KMS-11 (cell line): ENCODE data around the gene CYP2C19.
"Not testable (repeated sequence)": the region's sequence is repeated elsewhere in the genome, so short reads cannot be mapped to it uniquely, and the experiment has no call there.

Experiments used
- H2AFZ ChIP-seq: fragments of 200-600 bp; sonication (generic); 2 replicates; pipeline ENCODE4 v1.6.1; 2016; ENCODE audit warnings: antibody characterized with exemption, mixed run types, low read depth
- H3K27ac ChIP-seq: fragments of 200-600 bp; sonication (generic); 2 replicates; pipeline ENCODE4 v1.6.1; 2016; ENCODE audit warnings: mild to moderate bottlenecking, mixed run types
- H3K27me3 ChIP-seq: fragments of 200-600 bp; sonication (generic); 2 replicates; pipeline ENCODE4 v1.6.1; 2017; ENCODE audit warnings: mild to moderate bottlenecking, low read depth, mixed run types, moderate library complexity; ENCODE audit not compliant: insufficient read depth
- H3K36me3 ChIP-seq: fragments of 200-600 bp; sonication (generic); 2 replicates; pipeline ENCODE4 v1.6.1; 2017; ENCODE audit warnings: mild to moderate bottlenecking, mixed run types; ENCODE audit not compliant: insufficient read depth
- H3K4me1 ChIP-seq: fragments of 200-600 bp; sonication (generic); 2 replicates; pipeline ENCODE4 v1.6.1; 2016; ENCODE audit warnings: mild to moderate bottlenecking, low read depth, mixed run types; ENCODE audit not compliant: poor library complexity, severe bottlenecking
- H3K4me2 ChIP-seq: fragments of 200-600 bp; sonication (generic); 2 replicates; pipeline ENCODE4 v1.7.0; 2016; ENCODE audit warnings: mild to moderate bottlenecking, mixed run types
- H3K4me3 ChIP-seq: fragments of 200-600 bp; sonication (generic); IDR thresholded peaks from 2 replicates; pipeline ENCODE4 v1.6.1; 2017; ENCODE audit warnings: low read depth, low read length, mixed read lengths; ENCODE audit not compliant: insufficient read depth
- H3K79me2 ChIP-seq: fragments of 200-600 bp; sonication (generic); 2 replicates; pipeline ENCODE4 v1.6.1; 2016; ENCODE audit warnings: low read depth, mixed run types; ENCODE audit not compliant: insufficient read depth
- H3K9ac ChIP-seq: fragments of 200-600 bp; sonication (generic); 2 replicates; pipeline ENCODE4 v1.6.1; 2016; ENCODE audit warnings: mild to moderate bottlenecking, mixed run types
- H4K20me1 ChIP-seq: fragments of 200-600 bp; sonication (generic); 2 replicates; pipeline ENCODE4 v1.6.1; 2016; ENCODE audit warnings: mild to moderate bottlenecking, mixed run types; ENCODE audit not compliant: insufficient read depth
- TF ChIP-seq, protein P1 (sequence below): fragments of 200-600 bp; sonication (generic); conservative IDR thresholded peaks from 2 replicates; pipeline ENCODE4 v1.6.1; 2017; ENCODE audit warnings: low read depth, mild to moderate bottlenecking, antibody characterized with exemption, low read length, moderate library complexity, mixed read lengths

The CYP2C19 gene

DNA sequence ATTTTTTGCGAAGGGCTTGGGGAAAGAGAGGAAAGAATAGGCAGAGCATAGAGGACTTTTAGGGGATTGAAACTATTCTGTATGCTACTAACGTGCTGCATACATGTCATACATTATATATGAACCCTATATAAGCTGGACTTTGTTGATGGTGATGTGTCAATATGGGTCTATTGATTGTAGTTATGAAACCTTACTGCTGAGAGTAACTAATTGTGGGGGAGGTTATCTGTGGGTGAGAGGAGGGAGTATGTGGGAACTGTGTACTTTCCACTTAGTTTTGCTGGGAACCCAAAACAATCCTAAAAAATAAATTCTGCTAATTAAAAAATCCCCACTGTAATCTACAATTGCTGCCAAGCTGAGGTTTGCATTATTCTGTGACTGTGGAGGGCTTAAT, 15.3 kb upstream of the CYP2C19 start:
- H3K4me3 ChIP-seq, result no peak overlapping the region
- no peak overlapping the region for H3K27ac ChIP-seq
- H3K4me1 ChIP-seq, result no peaks in the 10 kb centered on the region
- H2AFZ ChIP-seq, result no peak overlapping the region
- H3K79me2 ChIP-seq, result no peaks in the 10 kb centered on the region
- TF ChIP-seq, protein P1, sequence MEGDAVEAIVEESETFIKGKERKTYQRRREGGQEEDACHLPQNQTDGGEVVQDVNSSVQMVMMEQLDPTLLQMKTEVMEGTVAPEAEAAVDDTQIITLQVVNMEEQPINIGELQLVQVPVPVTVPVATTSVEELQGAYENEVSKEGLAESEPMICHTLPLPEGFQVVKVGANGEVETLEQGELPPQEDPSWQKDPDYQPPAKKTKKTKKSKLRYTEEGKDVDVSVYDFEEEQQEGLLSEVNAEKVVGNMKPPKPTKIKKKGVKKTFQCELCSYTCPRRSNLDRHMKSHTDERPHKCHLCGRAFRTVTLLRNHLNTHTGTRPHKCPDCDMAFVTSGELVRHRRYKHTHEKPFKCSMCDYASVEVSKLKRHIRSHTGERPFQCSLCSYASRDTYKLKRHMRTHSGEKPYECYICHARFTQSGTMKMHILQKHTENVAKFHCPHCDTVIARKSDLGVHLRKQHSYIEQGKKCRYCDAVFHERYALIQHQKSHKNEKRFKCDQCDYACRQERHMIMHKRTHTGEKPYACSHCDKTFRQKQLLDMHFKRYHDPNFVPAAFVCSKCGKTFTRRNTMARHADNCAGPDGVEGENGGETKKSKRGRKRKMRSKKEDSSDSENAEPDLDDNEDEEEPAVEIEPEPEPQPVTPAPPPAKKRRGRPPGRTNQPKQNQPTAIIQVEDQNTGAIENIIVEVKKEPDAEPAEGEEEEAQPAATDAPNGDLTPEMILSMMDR, result no peak
- no peaks in the 10 kb centered on the region for H3K27me3 ChIP-seq
- no peaks in the 10 kb centered on the region for H4K20me1 ChIP-seq
- no peak overlapping the region for H3K4me2 ChIP-seq
- no peaks in the 10 kb centered on the region for H3K36me3 ChIP-seq
- H3K9ac ChIP-seq, result no peak overlapping the region

DNA sequence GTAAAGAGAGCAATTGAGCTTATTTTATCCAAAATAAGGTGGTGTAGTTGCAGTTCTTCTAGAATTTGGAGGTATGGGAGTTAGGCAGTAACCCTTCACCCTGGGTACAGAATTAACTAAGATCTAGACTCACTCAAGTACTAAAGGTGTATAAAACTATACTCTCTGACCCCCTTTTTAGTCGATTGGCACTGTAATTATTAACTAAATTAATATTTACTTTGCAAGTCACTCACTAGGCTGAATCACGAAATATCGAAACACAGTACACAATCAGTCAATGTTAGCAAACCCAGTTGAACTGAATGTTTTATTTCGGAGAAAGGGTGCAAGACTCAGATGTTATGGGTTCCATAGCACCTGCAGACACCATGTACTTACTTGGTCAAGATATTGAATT, 14.6 kb upstream of the CYP2C19 start:
- TF ChIP-seq, protein P1, result no peak
- Histone ChIP-seq H2AFZ (no peak overlapping the region), H3K4me3 (no peak overlapping the region), H4K20me1 (no peaks in the 10 kb centered on the region), H3K4me1 (no peaks in the 10 kb centered on the region), H3K9ac (no peak overlapping the region), H3K79me2 (no peaks in the 10 kb centered on the region), H3K27ac (no peak overlapping the region), H3K4me2 (no peak overlapping the region), H3K27me3 (no peaks in the 10 kb centered on the region), H3K36me3 (no peaks in the 10 kb centered on the region)

DNA sequence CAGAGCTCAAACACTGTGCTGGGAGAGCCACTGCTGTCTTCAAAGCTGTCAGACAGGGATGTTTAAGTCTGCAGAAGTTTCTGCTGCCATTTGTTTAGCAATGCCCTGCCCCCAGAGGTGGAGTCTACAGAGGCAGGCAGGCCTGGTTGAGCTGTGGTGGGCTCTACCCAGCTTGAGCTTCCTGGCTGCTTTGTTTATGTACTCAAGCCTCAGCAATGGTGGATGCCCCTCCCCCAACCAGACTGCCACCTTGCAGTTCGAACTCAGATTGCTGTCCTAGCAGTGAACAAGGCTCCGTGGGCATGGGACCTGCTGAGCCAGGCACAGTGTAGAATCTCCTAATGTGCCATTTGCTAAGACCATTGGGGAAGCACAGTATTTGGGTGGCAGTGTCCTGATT, 4.6 kb upstream of the CYP2C19 start:
- H2AFZ ChIP-seq, result no peak overlapping the region
- TF ChIP-seq, protein P1, result no peak
- H3K79me2 ChIP-seq, result no peaks in the 10 kb centered on the region
- H3K4me3 ChIP-seq, result no peak overlapping the region
- no peaks in the 10 kb centered on the region for H4K20me1 ChIP-seq
- H3K36me3 ChIP-seq, result no peaks in the 10 kb centered on the region
- no peaks in the 10 kb centered on the region for H3K27me3 ChIP-seq
- no peak overlapping the region for H3K27ac ChIP-seq
- H3K9ac ChIP-seq, result no peak overlapping the region
- no peaks in the 10 kb centered on the region for H3K4me1 ChIP-seq
- no peak overlapping the region for H3K4me2 ChIP-seq

DNA sequence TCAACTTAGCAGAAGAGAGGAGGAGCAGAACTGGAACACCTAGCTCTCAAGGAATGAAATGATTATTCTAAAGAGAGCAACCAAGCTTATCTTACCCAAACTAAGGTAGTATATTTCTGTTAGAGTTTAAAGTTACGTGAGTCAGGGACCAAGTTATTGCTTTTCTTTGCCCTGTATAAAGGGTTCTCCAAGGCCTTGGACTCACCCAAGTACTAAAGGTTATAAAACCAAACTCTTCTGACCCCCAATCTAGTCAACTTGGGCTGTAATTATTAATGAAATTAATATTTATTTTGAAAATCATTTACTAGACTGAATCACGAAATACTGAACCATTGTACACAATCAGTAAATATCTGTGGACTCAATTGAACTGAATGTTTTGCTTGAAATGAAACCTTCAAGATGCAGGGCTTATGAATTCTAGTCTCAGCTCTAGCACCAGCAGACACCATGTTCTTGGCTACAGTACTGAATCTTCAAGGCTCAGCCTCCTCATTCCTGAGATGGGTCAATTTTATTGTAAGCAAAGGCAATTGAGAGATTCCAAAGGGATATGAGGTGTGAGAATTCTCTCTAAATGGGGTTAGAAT, 1.8 kb upstream of the CYP2C19 start:
- Histone ChIP-seq H3K9ac (no peak overlapping the region), H2AFZ (no peak overlapping the region), H3K4me1 (no peaks in the 10 kb centered on the region), H3K79me2 (no peaks in the 10 kb centered on the region), H3K4me2 (no peak overlapping the region), H3K4me3 (no peak overlapping the region), H3K36me3 (no peaks in the 10 kb centered on the region), H3K27ac (no peak overlapping the region), H4K20me1 (no peaks in the 10 kb centered on the region), H3K27me3 (no peaks in the 10 kb centered on the region)
- TF ChIP-seq, protein P1, result no peak

DNA sequence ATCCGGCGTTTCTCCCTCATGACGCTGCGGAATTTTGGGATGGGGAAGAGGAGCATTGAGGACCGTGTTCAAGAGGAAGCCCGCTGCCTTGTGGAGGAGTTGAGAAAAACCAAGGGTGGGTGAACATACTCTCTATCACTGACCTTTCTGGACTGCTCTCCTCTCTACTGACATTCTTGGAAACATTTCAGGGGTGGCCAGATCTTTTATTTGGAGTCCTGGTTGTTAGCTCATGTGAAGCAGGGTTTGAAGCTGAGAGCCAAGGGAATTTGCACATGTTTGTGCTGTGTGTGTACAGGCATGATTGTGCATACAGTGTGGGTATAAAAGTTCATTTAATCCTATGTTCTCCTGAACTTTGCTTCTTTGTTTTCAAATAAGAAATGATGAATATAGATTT, 12.9 kb downstream of the CYP2C19 start:
- not testable (repeated sequence) for H3K4me1 ChIP-seq, H3K27ac ChIP-seq, H3K27me3 ChIP-seq, H3K4me2 ChIP-seq, H2AFZ ChIP-seq, H4K20me1 ChIP-seq, H3K79me2 ChIP-seq, H3K4me3 ChIP-seq, H3K9ac ChIP-seq, H3K36me3 ChIP-seq
